Right ventricle myocardium superior (tissue), 1 donor: Measurements from ENCODE around the gene LPGAT1. TPM values are rescaled to one million over a fixed set of nuclear protein-coding genes. Genes with fewer than 3 reads are reported as not detected.
A peak's percentile ranks its signal among the peaks of the same experiment; 100 is the strongest.

Experiments
- ATAC-seq: fragments of 200-7000 bp; cut with Tn5 transposase; one replicate; pipeline ENCODE4 v1.9.1; 2020; ENCODE audit warnings: mild to moderate bottlenecking; ENCODE audit not compliant: poor library complexity
- DNase-seq: peaks from one replicate; pipeline ENCODE4 v3.0.0-alpha.2; 2020
- intact Hi-C: fragments of 100-400 bp; cut with DNase I; formaldehyde crosslinking; loops from one replicate; pipeline ENCODE4 v1.11.2; 2022
- total RNA-seq: library from RNA; stranded (reverse); fragmentation: NEBNext Ultra II Directional; extraction: Animal tissue kit (Norgen Biotek cat#: 25700); gene quantifications from one replicate; pipeline ENCODE4 v1.2.1, GENCODE V29; 2021
- donor health status: DM: no; HTN: yes; CAD: no; lungs with severe emphysema.

Gene LPGAT1
- total RNA-seq, 1 donor from 2014 or later, result 21.4 TPM

DNA sequence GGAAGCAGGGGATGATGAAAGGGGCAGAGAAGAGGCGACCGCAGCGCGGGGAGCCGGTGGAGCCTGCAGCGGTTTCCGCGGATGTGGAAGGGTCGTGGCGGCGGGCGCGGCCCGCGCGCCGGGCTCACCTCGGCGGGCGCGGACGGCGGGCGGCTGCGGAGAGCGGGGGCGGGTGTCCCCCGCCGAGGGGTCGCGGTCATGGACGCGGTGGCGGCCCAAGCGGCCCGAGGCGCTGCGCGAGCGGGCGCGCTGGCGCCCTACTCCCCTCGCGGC is 572 bp downstream of the LPGAT1 start:
- intact Hi-C loops, result loop anchor here (2.0 kb wide), 1 partner anchor 131 kb away; no protein-coding TSS in a partner anchor
- ATAC-seq (no peak), DNase-seq (no peak)

DNA sequence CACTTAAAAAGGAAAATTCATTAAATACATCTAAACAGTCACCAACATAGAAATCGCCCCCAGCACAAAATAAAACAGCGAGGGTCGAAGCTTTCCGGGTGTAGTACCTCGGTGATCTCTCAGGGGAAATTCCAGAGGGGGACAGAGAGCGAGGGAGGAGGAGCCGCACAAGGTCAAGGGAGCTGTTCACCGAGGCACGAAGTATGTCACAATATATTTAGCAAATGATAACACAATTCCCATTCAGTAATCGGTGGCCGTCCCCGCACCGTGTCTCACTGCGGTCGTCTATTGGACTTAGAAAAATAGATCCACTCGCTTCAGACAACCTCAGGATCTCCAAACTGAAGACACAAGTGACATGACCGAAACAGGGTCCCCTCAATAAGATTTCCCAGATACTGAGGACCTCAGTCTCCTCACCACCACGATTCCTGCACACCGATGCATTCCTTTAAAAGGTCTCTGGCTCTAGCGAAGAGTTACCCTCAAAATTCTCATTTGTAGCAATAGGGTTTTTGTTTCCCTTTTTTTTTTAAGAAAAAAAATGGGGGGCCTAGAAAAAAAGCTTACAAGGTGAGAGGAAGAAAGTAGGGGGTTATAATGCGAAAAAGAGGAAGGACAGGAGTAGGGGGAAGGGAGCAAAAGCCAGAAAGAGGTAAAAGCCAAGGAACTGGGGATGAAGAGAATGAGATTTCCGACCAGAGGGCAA is 1.1 kb downstream of the LPGAT1 start:
- intact Hi-C loops, result loop anchor here (2.0 kb wide), 1 partner anchor 131 kb away; no protein-coding TSS in a partner anchor
- DNase-seq (peak; percentile 51), ATAC-seq (peak; percentile 54)

DNA sequence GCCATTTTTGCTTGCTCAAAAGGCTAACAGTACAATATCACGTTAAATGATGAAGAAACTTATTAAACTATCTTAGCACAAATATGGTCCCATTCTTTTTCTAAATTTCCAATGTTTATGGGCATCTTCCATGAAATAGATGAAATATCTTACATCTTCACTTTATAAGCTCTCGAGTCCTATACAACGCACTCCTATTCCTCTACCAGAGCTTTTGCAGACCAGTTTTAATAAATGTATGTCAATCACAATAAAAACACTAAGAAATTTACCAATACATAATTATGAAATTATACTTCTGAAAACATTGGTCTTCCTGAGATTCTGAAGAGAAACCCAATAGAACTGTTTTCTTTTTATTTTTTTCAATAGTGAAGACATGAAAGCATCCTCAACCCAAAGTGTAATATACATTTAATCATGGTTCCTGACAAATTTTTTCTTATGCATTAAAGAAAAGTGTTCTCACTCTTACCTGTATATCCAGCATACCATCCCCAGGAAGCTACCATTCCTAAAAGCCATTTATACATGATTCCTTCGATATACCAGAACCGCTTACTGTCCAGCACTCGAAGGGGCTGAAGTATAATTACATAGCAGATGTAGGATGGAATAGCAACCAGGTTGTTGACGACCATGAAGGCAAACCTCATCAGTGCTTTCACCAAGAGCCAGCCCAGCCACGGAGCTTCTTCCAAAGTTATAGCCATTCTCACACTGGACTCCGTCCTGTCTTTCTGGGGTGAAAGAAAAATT is 1.8 kb downstream of the LPGAT1 start:
- ATAC-seq (no peak), DNase-seq (no peak)
- intact Hi-C loops, result no loop called here

DNA sequence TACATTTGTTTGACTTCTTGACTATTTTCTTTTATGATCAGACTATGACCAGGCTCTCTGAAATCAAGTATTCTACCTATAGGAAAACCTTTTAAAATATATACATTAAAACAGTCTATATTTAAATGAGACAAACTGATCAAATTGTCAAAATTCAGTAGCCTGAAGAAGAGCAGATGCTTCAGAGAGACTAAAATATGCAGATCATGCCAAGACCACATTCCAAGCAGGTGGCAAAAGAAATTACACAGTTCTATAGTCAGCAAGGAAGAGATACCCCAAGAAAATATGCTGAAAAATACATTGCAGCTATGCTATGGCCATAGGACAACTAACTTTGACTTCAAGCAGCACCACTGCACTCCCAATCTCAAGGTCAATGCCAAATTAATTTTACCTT is 3.5 kb downstream of the LPGAT1 start:
- ATAC-seq, result no peak
- DNase-seq, result no peak
- intact Hi-C loops, result no loop called here

DNA sequence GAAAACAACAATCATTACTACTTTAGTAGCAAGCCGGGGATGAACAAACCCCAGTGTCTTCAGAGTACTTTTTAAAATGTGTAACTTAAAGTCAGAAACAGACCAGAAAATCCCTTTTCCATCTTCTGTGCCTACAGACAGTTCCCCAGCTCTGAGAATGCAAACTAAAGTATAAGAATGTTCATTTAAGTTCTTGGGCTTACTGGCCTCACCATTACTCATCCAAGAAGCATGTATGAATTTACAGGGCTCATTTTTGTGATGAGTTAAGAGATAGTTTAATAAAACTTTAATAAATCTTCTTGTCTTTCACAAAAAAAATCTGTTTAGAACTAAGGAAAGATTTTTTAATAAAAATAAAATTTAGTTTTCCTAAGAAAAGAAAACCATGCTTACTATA is 4.6 kb downstream of the LPGAT1 start:
- ATAC-seq (no peak), DNase-seq (no peak)
- intact Hi-C loops, result no loop called here

- DNase-seq, result no peak
- intact Hi-C loops, result no loop called here
Measured at GRCh38 chr1:211822677-211823407, 7.7 kb downstream of the LPGAT1 start.

DNA sequence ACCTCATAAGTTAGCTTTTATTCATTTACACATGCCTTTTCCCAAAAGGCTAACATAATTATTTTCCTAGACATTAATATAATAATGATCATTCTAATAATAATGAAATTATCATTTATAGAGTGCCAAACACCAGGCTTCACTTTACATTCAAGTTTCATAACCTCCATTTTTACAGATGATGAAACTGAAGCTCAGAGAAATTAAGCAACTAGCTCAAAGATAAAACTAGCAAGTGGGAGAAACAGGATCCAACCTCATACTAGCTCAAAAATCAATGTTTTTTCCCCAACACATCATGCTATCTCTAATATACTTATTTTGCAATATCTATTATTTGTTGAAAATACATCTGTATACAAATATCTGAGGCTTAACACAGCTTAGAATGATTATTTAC is 14.0 kb downstream of the LPGAT1 start:
- ATAC-seq, result no peak
- DNase-seq, result no peak
- intact Hi-C loops, result no loop called here

More at GRCh38 chr1:211822677-211823407, 7.7 kb downstream of the LPGAT1 start:
- ATAC-seq, result no peak

GRCh38 chr1:211814313-211814712 is 16.2 kb downstream of the LPGAT1 start:
- no peak for DNase-seq
- intact Hi-C loops, result no loop called here
- no peak for ATAC-seq

DNA sequence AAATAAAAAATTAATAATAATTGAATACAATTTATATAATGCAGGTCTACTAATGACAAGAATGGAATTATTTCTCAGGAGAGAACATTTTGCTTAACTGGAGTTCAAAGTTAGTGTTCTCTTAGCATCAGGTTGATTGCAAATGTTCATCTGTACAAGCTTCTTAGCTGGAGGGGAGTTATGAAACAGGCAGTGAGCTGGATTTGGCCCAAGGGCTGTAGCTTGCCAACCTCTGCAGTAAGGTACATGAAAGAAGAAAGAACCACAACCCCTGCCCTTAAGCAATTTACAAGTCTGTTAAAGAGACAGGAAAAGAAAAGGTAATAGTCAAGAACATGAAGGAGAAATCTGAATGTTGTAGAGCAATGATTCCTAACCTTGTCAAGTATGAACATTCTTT is 17.0 kb downstream of the LPGAT1 start:
- DNase-seq (peak; percentile 80), ATAC-seq (peak; percentile 93)
- intact Hi-C loops, result no loop called here

- DNase-seq (no peak), ATAC-seq (no peak)
- intact Hi-C loops, result no loop called here
Measured at GRCh38 chr1:211812584-211812983, 18.0 kb downstream of the LPGAT1 start.

DNA sequence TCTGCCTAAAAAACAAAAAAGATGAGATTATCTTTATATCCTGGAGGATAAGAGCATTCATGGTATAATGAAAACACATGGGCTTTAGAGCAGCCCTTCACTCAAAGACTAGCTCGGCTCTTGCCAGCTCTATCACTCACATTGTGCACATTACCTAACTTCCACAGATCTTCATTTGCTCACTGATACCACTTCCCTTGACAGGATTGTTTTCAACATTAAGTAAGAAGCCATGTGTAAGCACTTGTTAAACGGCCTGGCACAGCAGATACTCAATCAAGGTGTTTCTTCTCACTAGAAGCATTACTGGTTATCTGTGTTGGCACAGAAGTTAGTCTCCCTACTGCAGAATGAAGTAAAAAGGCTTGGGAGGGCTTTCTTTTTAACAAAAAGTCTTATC is 18.7 kb downstream of the LPGAT1 start:
- intact Hi-C loops, result no loop called here
- ATAC-seq, result no peak
- DNase-seq, result no peak

DNA sequence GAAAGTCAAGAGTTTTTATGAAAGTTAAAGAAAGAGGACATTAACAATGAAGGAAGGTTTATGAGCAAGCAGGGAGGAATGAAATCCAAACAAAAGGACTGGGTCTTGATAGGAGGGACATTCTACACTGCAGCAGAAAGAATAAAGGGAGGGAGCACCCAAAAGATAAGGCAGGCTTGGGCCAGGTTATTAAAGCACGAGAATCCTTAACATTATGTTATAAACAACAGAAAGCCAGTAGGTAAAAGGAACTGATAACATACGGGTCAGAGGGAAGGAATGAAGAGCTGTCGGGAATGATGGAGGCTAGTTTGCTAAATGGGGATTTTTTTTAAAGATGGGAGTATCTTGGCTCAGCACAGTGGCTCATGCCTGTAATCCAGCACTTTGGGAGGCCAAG is 19.4 kb downstream of the LPGAT1 start:
- intact Hi-C loops, result no loop called here
- DNase-seq, result no peak
- ATAC-seq, result no peak

DNA sequence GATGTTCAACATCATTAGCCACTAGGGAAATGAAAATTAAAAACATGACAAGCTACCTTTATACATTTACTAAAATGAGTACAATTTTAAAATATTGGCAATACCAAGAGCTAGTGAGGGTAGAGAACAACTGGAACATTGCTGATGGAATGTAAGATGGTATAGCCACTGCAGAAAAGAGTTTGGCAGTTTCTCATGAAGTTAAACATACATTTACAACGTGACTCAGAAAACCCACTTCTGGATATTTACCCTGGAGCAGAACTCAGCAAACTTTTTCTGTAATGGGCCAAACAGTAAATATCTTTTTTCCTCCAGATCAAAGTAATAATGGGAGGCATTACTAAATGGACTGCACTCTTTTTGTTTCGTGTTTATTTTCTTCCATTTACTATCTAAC is 22.1 kb downstream of the LPGAT1 start:
- intact Hi-C loops, result no loop called here
- ATAC-seq (no peak), DNase-seq (no peak)

DNA sequence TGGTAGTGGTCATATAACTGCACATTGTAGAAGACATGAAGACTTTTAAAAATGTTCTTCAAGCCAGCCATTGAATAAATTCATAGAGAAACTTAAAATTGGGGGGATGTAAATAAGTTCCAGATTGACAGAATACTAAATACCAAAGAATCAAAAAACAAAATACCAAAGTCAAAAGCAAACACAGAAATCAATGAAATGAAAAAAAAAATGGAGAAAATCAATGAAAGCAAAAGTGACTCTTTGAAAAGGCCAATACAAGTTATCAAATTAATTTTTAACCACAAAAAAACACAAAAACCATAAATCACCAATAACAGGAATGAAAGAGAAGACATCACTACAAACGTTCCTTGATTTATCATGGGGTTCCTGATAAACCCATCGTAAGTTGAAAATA is 25.6 kb downstream of the LPGAT1 start:
- no peak for ATAC-seq
- no peak for DNase-seq
- intact Hi-C loops, result no loop called here

GRCh38 chr1:211800925-211801607 is 29.5 kb downstream of the LPGAT1 start:
- ATAC-seq (no peak), DNase-seq (no peak)
- intact Hi-C loops, result no loop called here

GRCh38 chr1:211797994-211798393 is 32.6 kb downstream of the LPGAT1 start:
- intact Hi-C loops, result no loop called here
- ATAC-seq (no peak), DNase-seq (no peak)

DNA sequence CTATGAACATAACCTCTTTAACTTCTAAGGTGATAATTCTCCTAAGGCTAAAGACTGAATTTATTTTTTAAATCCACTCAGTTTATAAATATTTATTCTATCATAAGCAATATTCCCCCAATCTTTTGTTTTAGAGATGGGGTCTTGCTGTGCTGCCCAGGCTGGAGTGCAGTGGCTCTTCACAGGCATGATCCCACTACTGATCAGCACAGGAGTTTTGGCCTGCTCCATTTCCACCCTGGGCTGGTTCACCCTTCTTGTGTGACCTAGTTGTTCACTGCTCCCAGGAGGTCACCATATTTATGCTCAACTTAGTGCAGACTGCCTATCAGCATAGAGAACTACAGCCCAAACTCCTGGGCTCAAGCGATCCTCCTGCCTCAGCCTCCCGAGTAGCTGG is 38.6 kb downstream of the LPGAT1 start:
- ATAC-seq, result no peak
- intact Hi-C loops, result no loop called here
- DNase-seq, result no peak

DNA sequence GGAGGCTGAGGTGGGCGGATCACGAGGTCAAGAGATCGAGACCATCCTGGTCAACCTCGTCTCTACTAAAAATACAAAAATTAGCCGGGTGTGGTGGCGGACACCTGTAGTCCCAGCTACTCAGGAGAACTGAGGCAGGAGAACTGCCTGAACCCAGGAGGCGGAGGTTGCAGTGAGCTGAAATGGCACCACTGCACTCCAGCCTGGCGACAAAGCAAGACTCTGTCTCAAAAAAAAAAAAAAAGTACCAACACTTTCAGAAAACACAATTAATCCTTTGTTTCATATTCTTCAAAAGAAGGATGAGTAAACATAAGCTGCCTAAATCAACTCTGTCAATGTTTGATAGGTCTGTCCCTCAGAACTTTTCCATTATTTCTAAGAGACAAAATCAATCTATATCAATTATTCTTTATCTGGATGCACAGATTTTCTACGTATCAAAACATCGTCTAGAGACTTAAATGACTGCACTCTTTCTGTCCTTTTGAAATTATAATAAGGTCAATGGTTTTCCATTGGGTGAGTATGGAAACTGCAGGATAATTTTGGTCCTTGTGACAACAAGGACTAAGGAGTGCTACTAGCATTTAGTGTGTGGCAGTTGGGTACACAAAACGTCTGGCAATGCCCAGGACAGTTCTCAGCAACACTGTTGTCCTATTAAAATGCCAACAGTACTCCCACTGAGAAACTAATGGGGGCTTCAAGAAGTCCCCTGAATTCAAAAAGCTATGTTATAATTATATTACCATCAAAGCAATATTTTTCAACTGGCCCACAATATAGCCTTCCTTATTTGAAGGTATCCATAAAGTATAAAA is 40.7 kb downstream of the LPGAT1 start:
- DNase-seq (no peak), ATAC-seq (no peak)
- intact Hi-C loops, result no loop called here

GRCh38 chr1:211788626-211789025 is 41.9 kb downstream of the LPGAT1 start:
- ATAC-seq (no peak), DNase-seq (no peak)
- intact Hi-C loops, result no loop called here
